CMK (cell line): ENCODE data around the gene DLG5.
"Not testable (repeated sequence)": the region's sequence is repeated elsewhere in the genome, so short reads cannot be mapped to it uniquely, and the experiment has no call there.

Source experiments
- DNase-seq: peaks from one replicate; pipeline ENCODE4 v3.0.0-alpha.2; 2010; ENCODE audit warnings: low read depth

The DLG5 gene

GRCh38 chr10:77794256-77795142 is 132.1 kb downstream of the DLG5 start:
- DNase-seq = no peak

GRCh38 chr10:77793831-77794230 is 132.7 kb downstream of the DLG5 start:
- DNase-seq = no peak

- no peak for DNase-seq
Measured at GRCh38 chr10:77792155-77792554, 134.4 kb downstream of the DLG5 start.

- DNase-seq = no peak
Measured at GRCh38 chr10:77791506-77791905, 135.0 kb downstream of the DLG5 start.

GRCh38 chr10:77789861-77790260 is 136.7 kb downstream of the DLG5 start:
- DNase-seq = no peak

- DNase-seq = no peak
Measured at GRCh38 chr10:77789016-77789415, 137.5 kb downstream of the DLG5 start.

GRCh38 chr10:77788496-77789010 is 138.0 kb downstream of the DLG5 start:
- no peak for DNase-seq

GRCh38 chr10:77787440-77787839 is 139.1 kb downstream of the DLG5 start:
- DNase-seq = no peak

GRCh38 chr10:77784856-77785255 is 141.7 kb downstream of the DLG5 start:
- no peak for DNase-seq

- no peak for DNase-seq
Measured at GRCh38 chr10:77782328-77783061, 144.1 kb downstream of the DLG5 start.

GRCh38 chr10:77781451-77782327 is 144.9 kb downstream of the DLG5 start:
- no peak for DNase-seq

- no peak for DNase-seq
Measured at GRCh38 chr10:77780180-77780579, 146.4 kb downstream of the DLG5 start.

GRCh38 chr10:77776487-77776886 is 150.1 kb downstream of the DLG5 start:
- no peak for DNase-seq

- DNase-seq = no peak
Measured at GRCh38 chr10:77774940-77775391, 151.6 kb downstream of the DLG5 start.

- no peak for DNase-seq
Measured at GRCh38 chr10:77773631-77774426, 152.7 kb downstream of the DLG5 start.

- DNase-seq = not testable (repeated sequence)
Measured at GRCh38 chr10:77772852-77773600, 153.5 kb downstream of the DLG5 start.

- no peak for DNase-seq
Measured at GRCh38 chr10:77771851-77772250, 154.7 kb downstream of the DLG5 start.

GRCh38 chr10:77771450-77771849 is 155.1 kb downstream of the DLG5 start:
- no peak for DNase-seq

GRCh38 chr10:77770868-77771175 is 155.7 kb downstream of the DLG5 start:
- no peak for DNase-seq

- DNase-seq = no peak
Measured at GRCh38 chr10:77770081-77770867, 156.3 kb downstream of the DLG5 start.
